ENCODE measurements around the gene ADCY1. TPM values are rescaled to one million over a fixed set of nuclear protein-coding genes. Genes with fewer than 3 reads are reported as not detected.

The ADCY1 gene
- total RNA-seq, 4 donors from 2014 or later, result 2.3 to 4.8 (median 2.8) TPM

DNA sequence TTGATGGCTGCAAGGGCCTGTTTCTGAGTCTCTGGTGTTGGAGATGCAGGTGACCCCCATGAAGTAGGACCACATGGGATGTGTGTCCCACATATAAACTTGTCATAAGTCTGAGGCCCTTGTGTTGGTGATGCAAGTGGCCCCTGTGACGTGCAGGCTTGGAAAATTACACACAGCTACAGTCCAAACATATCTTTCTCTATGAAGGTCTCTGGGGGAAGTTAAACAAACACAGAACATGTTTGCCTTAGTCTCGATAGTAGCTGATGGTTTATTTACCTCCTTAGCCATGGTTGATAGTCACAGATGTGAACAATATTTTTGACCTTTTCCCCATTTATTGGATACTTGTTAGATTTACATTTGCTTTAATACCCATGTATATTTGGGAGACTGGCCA lies 64.7 kb downstream of the ADCY1 start:
- no peak for DNase-seq (ENCODE audit: low spot score)
- TF ChIP-seq, protein P1, sequence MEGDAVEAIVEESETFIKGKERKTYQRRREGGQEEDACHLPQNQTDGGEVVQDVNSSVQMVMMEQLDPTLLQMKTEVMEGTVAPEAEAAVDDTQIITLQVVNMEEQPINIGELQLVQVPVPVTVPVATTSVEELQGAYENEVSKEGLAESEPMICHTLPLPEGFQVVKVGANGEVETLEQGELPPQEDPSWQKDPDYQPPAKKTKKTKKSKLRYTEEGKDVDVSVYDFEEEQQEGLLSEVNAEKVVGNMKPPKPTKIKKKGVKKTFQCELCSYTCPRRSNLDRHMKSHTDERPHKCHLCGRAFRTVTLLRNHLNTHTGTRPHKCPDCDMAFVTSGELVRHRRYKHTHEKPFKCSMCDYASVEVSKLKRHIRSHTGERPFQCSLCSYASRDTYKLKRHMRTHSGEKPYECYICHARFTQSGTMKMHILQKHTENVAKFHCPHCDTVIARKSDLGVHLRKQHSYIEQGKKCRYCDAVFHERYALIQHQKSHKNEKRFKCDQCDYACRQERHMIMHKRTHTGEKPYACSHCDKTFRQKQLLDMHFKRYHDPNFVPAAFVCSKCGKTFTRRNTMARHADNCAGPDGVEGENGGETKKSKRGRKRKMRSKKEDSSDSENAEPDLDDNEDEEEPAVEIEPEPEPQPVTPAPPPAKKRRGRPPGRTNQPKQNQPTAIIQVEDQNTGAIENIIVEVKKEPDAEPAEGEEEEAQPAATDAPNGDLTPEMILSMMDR (IDR thresholded peaks at IDR 0.05), result no peak
- ATAC-seq (ENCODE audit: low FRiP score), result no peak

- DNase-seq (ENCODE audit: low spot score) (no peak), ATAC-seq (ENCODE audit: low FRiP score) (no peak)
- TF ChIP-seq, protein P1 (IDR thresholded peaks at IDR 0.05), result no peak
These were observed 67.9 kb downstream of the ADCY1 start for GRCh38 chr7:45642044-45642443.

GRCh38 chr7:45643630-45644029 lies 69.5 kb downstream of the ADCY1 start:
- ATAC-seq (ENCODE audit: low FRiP score) (no peak), DNase-seq (ENCODE audit: low spot score) (no peak)
- TF ChIP-seq, protein P1 (IDR thresholded peaks at IDR 0.05), result no peak

GRCh38 chr7:45644237-45644636 lies 70.1 kb downstream of the ADCY1 start:
- DNase-seq (ENCODE audit: low spot score) (no peak), ATAC-seq (ENCODE audit: low FRiP score) (no peak)
- TF ChIP-seq, protein P1 (IDR thresholded peaks at IDR 0.05), result no peak

- no peak for ATAC-seq (ENCODE audit: low FRiP score)
- TF ChIP-seq, protein P1 (IDR thresholded peaks at IDR 0.05), result no peak
- DNase-seq (ENCODE audit: low spot score), result no peak
These were observed 71.2 kb downstream of the ADCY1 start for GRCh38 chr7:45645141-45645969.

GRCh38 chr7:45646207-45646821 lies 72.1 kb downstream of the ADCY1 start:
- ATAC-seq (ENCODE audit: low FRiP score), result no peak
- no peak for DNase-seq (ENCODE audit: low spot score)
- TF ChIP-seq, protein P1 (IDR thresholded peaks at IDR 0.05), result no peak
